NOMO-1 treated with DMSO at 0.1 percent for 48 hours (cell line): ENCODE measurements around the gene MAP4K4.

Experiments used
- DNase-seq: peaks from one replicate; lab custom pipeline; 2025; ENCODE audit not compliant: unreplicated experiment; lab: John Stamatoyannopoulos, UW

The MAP4K4 gene

GRCh38 chr2:101788995-101789970 is 91.8 kb downstream of the MAP4K4 start:
- DNase-seq: no peak

- DNase-seq: no peak
Observed at GRCh38 chr2:101790416-101790815, 92.9 kb downstream of the MAP4K4 start.

DNA sequence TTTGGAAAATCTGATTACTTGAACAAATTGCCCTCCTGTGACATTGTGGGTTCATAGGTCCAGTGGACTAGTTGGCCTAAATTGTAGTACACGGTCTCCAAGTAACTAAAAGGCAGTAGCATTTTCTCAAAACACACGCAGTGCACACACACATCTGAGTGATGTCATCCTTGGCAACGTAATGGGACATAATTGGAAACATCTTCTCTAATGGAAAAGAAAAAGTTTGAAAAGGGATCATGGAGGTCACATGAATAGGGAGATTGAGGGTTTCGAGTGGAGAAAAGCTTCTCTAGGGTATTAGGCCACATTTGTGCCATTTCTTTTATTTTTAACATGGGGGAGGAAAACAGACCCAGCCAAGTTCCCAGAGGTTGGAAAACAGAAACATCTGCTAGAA is 93.3 kb downstream of the MAP4K4 start:
- DNase-seq: no peak

- DNase-seq: no peak
Observed at GRCh38 chr2:101792208-101792607, 94.7 kb downstream of the MAP4K4 start.

DNA sequence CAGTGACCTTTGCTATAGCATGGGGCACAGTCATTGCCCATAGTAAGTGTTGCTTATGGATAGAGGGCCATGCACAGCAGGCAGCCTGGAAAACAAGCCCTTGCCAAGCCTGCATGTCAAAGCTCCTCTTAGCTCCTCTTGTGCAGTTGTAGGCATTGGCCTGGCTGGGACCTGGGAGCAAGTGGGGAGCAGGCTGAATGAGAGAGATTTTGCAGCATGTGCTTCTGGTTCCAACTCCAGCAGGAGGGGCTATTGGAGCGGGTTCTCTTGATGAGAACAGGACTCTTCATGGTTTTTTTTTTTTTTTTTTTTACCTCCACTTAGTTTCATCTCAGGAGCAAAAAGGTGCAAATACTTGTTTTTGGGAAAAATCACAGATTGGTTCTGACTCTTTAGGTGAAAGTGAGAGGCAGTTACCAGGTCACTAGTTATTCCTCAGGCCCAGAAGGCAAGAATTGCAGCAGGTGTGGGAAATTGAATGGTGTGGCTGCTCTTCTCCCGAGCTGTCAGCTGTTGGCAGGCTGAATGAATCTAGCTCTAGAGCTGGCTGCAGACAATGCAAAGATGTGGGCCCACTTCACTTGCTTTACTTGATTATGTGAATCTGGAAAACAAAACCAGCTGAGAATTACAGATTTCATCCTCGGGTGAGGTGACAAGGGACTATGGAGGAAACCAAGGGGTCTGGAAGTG is 95.9 kb downstream of the MAP4K4 start:
- no peak for DNase-seq

- DNase-seq: no peak
Observed at GRCh38 chr2:101794141-101794540, 96.6 kb downstream of the MAP4K4 start.

DNA sequence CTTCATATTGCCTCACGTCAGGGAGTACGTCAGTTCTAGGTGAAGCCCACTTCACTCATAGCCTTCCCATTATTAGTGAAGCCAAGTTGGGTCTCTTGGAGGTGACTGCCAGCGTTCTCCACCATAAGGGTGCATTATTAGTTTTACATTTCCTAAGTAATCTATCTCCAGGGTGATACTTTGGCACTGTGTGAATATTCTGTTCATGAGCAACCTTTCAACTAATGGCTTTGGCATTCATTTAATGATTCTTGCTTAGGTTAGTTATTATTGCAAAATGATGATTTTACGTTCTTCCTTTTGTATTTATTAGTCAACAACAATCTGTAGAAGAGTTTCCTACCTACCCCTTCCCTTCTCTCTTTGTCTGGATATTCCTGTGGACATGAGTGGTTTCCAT is 97.5 kb downstream of the MAP4K4 start:
- DNase-seq: no peak

DNA sequence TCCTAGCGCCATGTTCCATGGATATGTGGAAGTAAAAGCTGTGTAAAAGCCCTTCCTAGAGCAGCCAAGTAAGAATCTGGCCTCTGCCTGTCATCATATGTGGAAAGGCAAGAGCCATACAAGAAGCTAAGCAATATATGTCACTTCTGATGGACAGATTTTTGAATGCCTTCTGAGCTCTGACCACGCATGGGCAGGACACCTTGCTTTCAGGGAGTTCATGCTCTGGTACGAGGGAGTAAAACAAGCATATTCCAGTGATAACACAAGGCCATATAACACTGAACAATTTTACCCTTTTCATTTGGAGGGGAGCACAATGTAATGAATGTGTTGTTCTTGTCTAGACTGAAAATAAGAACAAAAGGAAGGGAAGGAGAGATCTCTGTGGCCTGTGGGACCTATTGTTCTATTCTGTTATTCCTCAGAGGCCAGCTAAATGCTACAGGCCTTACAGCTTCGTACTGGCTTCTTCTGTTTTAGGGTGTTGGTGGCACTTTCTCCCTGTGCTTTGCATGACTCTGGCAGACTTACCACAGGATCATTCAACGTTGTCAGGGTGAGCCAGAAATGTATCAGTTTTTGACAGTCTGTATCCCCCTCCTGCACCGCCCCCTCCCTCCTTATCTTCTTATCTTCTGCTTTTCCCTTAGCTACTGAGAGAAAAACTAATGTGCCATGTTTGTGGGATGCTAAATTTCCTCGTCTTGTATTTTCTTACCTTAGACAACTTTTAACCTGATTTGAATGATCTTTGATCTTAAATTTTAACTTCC is 99.5 kb downstream of the MAP4K4 start:
- DNase-seq: no peak

GRCh38 chr2:101801496-101801895 is 104.0 kb downstream of the MAP4K4 start:
- DNase-seq: no peak

GRCh38 chr2:101802329-101802728 is 104.8 kb downstream of the MAP4K4 start:
- DNase-seq: no peak

DNA sequence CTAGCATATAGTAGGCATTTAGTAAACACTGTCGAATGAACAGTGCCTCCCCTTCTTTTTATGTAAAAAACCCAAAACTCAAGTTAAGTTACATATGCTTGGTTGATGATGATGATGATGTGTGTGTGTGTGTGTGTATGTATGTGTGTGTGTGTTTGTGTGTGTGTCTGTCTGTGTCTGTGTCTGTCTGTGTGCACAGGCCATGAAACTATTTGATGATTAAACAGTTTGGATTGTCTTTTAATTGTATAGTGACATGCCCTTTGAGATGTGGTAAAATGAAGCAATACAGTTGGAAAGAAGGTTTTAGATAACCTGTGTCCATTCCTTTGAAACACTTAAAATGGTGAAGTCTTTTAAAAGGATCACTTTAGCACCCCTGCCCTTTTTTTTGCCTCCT is 105.6 kb downstream of the MAP4K4 start:
- DNase-seq: no peak

GRCh38 chr2:101803945-101804696 is 106.6 kb downstream of the MAP4K4 start:
- DNase-seq: no peak

DNA sequence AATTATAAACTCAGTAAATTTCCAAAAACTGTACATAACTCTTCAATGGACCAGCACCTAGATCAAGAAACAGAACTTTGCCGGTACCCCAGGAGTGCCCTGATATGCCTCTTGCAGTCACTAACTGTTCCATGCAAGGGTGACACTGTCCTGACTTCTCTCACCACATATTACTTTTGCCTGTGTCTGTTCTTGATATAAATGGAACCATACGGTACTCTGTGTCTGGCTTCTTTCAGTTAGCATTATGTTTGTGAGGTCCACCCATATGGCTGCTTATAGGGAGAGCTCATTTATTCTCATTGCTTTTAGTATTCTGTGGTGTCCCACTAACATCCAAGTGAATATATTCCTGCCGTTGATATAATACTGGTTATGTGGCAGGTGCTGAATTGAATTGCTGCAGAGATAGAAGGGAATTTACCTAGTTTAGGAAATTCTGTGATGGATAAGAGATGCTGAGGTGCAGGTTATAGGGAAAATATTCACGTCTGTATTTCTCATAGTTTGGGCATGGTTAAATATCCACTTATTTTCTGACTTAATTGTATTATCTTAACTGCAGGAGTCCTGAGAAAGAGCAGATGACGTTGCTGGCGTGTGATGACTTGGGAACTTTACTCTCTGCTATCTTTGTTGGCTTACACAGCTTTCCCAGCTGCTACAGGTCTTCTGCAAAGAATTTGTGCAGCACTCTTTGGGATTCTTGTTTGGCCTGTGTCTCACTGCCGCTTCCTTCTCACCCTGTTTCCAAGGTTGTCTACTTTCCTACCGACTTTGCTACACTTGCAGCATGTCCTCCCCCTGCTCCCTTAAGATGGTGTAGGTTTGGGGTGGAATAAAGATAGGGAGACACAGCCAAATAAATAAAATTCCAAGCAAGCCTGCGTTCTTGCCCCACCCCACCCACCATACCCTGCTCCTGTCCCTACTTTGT is 107.9 kb downstream of the MAP4K4 start:
- no peak for DNase-seq

DNA sequence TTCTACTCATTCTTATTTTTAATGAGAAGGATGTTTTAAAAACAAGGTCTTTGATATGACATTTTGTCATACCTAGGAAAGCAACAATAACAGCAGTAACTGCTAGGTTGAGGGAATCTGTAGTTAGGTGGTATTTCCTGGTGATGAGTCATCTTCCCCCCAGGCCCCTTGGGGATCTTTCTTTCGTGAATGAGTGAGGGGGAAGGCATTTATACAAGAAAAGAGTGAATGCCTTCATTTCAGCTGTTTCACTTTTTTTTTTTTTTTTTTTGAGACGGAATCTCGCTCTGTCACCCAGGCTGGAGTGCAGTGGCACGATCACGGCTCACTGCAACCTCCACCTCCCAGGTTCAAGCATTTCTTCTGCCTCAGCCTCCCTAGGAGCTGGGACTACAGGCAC is 108.6 kb downstream of the MAP4K4 start:
- no peak for DNase-seq

- DNase-seq: peak; percentile 26
Observed at GRCh38 chr2:101806701-101807100, 109.2 kb downstream of the MAP4K4 start.

GRCh38 chr2:101807242-101807641 is 109.7 kb downstream of the MAP4K4 start:
- no peak for DNase-seq

DNA sequence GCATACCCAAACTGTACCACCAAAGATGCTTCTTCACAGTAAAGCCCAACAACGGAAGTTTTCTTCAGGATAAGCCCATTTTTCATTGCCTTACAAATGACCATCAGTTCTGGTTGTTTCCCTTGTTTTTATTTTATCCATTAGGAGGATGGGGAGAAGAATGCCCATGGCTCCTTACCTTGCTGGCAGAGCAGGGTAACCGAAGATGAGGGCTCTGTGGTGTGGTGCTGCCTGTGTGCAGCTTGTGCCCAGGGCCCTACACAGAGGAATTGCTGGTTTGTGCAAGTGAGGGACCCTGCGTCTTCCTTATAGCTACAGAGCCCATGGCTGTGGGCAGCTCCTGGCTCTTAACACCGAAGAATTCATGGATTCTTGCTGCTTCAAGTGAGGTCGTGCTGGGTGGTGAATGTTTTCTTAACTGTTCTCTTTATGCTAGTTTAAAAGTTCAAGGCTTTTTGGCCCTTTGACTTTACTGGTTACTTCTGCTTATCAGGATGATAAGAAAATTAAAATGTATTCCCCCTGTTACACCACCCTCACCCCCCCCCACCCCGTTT is 110.6 kb downstream of the MAP4K4 start:
- no peak for DNase-seq

DNA sequence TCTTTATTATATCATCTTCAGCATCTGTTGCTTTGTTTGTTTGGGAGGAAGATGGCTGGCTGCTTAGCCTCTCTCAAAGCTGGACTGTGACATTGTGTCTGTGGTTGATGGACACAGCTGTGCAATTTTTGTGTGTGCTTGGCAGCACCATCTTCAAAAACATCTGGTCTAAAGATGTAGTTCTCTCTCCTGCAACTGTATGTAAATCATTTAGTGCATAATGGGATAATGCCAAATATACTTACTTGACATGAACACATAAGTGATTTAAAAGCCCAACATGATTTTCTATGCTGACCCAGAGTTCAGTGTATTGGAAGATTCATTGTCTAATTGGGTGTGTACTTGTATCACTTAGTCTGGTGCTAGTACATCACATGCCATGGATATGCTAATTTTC is 112.2 kb downstream of the MAP4K4 start:
- DNase-seq: no peak

DNA sequence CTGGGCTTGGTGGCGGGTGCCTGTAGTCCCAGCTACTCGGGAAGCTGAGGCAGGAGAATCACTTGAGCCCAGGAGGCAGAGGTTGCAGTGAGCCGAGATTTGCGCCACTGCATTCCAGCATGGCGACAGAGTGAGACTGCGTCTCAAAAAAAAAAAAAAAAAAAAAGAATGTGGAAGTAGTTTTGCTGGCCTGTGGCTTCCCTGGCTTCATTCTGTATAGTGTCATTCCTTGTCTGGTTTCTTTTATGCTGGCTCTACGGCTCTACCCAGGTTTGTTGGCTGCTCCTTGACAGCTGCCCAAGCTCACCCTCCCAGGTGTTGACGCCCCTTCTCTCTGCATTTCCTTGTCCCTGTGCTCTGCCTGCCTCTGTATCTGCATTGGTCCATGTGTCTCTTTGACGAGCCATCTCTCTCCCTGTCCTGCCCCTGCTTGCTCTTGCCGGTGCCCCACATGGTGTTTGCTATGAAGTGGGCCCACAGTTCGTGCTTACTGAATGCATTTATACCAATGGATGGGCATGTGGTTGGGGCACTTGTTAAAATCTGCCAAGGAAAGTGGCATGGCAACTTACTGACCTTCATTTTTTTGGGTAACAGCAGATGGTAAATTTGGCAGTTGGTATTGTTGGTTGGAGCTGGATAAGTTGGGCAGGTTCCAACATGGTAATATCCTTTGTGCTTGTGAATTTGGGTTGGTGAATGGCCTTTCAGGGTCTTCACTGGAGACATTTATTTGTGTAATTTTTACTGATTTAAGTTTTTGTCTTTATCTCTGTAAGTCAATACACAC is 113.9 kb downstream of the MAP4K4 start:
- DNase-seq: no peak
